ENCODE results near the gene GPSM1.

The GPSM1 gene, protein sequence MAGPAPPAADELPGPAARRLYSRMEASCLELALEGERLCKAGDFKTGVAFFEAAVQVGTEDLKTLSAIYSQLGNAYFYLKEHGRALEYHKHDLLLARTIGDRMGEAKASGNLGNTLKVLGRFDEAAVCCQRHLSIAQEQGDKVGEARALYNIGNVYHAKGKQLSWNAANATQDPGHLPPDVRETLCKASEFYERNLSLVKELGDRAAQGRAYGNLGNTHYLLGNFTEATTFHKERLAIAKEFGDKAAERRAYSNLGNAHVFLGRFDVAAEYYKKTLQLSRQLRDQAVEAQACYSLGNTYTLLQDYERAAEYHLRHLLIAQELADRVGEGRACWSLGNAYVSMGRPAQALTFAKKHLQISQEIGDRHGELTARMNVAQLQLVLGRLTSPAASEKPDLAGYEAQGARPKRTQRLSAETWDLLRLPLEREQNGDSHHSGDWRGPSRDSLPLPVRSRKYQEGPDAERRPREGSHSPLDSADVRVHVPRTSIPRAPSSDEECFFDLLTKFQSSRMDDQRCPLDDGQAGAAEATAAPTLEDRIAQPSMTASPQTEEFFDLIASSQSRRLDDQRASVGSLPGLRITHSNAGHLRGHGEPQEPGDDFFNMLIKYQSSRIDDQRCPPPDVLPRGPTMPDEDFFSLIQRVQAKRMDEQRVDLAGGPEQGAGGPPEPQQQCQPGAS

DNA sequence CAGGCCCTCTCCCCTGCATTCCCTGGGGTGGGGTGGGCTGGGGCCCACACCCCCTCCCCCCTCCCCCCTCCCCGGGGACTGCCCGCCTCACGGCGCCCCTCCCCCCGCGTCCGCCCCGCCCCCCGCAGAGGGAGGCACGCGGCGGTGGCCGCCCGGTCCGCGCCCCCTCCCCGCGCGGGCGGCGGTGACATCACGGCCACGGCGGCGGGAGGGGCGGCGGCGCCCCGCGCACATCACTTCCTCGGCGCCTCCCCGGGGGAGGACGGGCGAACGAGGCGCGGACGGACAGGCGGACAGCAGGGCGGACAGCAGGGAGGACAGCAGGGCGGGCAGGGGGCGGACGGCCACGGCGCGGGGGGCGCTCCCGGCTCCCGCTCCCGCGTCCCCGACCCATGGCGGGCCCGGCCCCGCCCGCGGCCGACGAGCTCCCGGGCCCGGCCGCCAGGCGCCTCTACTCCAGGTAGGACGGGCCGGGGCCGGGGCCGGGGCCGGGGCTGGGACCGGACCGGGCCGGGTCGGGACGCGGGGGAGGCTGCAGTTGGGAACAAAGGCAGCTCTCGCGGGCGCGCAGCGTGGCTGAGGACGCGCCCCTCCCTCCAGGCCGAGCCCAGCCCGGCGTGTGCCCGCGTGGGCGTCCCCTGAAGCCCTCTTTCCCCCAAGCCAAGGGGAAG lies at the start of gene GPSM1:
GPSM1 (plus strand) TSS at position 236 of the 671 bp plus-strand sequence; CDS start at position 393, 157 bp downstream.
- DNase-seq (ENCODE audit: low read depth), result no peak

DNA sequence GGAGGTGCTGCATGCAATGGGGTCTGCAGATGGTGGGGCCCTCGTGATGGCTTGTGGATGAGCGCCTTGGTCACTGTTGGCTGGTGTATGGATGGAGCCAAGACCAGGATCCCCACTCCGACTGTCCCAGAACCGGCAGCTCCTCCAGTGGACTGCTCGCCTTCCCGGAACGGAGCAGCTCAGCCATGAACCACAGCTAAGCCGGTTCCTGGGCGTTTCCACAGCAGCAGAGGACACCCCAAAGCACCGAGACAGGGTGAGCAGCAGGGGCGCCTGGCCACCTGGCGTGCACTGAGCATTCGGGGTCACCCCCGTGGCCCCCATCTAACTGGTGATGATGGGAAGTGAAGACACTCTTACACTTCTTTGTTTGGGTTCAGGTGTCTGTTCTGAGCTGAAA lies 49.6 kb upstream of the GPSM1 start:
- DNase-seq (ENCODE audit: low read depth), result no peak

DNA sequence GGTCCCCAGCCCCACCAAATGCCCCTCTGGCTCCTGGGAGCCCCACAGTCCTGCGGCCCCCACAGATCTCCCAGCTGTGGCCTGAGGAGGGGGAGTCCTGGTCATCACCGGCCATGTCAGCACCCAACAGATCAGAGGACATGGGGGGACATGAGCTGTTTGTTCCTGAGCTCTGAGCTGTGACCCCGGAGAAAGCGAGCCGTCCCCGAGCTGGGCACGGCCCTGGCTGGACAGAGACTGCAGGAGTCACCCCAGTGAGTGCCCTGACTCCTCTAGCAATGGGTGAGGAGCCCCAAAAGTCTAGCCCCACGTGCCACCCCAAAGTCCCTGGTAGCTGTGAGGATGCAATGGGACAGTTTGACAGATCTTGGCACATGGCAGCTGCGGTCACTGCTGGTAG lies 49.1 kb upstream of the GPSM1 start:
- no peak for DNase-seq (ENCODE audit: low read depth)

DNA sequence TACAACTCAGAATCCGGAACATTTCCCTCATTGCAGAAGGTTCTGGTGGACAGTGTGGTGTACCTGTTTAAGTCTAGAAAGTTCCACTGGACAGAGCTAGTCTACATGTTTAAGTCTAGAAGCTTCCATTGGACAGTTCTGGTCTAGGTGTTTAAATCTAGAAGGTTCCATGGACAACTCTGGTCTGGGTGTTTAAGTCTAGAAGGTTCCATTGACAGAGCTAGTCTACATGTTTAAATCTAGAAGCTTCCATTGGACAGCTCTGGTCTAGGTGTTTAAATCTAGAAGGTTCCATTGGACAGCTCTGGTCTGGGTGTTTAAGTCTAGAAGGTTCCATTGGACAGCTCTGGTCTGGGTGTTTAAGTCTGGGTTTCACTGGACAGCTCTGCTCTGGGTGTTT lies 48.4 kb upstream of the GPSM1 start:
- no peak for DNase-seq (ENCODE audit: low read depth)

DNA sequence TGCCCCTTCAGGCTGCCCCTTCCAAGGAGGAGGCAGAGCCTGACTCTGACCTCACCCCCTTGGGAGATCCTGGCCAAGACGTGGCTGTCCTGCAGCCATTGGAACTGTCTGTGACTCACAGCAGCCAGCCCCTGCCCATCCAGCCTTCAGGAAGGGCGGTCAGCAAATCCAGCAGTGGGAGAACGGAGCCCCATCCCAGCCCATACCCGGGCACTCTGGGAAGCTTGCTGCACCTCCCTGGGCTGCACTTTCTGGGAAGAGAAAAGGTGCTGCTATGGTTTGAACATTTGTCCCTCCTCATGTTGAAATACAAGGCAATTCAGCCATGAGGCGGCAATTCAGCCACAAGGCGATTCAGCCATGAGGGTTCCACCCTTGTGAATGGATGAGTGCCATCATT lies 47.9 kb upstream of the GPSM1 start:
- DNase-seq (ENCODE audit: low read depth), result no peak

DNA sequence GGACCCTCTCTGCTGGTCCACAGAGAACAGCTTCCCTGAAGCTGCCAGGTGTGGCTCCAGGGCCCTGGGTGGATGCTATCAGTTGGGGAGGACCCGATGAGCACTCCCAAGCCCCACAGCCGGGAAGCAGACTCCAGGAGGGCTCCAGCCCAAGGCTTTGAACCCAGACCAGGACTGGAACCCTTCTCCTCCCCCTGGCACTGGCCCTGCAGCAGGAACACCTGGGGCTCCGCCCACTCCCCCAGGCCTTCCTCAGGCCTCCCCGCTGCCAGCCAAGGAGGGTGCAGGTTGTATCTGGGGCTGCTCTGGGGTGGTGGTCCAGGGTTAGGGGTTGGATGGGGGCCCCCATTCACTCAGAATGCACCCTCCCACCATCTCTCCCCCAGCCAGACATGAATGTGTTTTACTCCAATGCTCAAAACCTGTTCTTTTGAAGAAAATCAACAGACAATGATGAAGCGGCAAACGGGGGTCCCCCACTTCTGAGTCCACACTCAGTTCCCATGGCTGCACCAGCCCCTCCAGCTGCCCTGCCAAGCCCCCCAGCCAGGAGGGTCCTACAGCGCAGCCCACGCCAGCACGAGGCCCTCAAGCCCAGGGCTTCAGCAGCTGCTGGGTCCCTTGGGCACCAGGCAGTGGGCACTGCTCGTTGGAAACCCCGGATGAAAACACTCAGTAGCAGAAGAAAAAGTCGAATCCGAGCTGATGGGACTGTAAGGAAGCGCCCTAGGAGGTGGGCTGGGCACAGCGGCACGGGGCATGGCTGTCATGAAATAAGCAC lies 46.6 kb upstream of the GPSM1 start:
- DNase-seq (ENCODE audit: low read depth), result no peak

DNA sequence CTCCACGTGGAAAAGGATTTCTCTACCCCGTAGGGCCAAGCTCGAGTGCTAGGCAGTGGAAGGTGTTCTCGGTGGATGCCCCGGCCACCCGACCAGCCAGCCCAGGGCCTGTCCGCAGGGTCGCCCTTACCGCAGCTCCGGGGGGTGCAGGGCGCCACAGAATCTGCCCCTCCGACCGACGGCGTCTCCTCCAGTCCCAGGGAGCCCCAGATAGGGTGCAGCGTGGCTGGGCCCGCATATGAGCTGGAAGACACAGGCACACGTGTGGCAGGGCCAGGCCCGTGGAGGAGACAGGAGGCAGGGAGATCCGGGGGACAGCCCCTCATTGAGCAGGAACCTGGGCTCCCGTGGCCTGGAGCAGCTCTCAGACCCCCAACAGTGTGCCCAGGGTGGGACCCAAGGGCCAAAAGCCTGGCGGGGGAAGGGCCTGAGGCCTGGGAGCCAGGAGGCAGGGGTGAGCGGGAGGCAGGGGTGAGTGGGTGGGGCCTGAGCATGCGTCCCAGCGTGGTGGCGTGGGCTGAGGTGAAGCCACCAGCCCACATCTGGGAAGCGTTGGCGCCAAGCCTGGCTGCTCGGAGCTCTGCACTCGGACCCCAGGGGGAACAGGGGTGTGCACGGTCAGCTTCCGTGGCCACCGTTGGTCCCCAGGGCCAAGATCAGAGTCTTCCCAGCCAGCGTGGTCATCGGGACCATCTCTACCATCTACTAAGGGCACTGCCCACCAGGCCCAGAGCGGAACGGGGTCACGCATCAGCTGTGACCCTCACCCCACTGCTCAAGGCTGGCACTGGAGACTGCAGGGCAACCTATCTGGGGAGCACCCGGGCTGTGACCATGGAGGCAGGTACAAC lies 45.7 kb upstream of the GPSM1 start:
- DNase-seq (ENCODE audit: low read depth), result no peak

DNA sequence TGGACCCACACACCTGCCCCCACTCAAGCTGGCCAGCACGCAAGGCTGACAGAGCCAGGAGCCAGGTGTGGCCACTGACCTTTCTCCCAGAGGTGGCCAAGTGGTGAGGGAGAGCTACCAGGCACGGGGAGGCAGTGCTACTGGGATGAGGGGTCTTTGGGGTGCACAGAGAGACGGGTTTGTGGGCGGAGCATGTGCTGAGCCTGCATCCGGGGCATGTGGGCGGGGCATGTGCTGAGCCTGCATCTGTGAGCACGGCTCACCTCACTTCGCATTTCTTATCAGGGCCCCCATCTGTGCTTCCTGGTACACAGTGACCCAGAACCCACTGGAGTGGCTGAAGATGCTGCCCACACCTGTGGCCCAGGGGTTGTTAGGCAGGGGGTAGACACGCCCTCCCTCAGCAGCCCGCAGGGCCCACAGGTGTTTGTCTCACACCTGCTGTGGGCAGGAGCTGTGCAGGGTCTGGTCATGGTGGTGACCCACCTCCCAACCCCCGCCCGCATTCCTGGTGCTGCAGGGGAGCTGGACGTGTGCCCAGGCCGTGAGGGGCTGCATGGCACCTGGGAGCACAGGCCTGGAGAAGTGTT lies 45.0 kb upstream of the GPSM1 start:
- DNase-seq (ENCODE audit: low read depth), result no peak

DNA sequence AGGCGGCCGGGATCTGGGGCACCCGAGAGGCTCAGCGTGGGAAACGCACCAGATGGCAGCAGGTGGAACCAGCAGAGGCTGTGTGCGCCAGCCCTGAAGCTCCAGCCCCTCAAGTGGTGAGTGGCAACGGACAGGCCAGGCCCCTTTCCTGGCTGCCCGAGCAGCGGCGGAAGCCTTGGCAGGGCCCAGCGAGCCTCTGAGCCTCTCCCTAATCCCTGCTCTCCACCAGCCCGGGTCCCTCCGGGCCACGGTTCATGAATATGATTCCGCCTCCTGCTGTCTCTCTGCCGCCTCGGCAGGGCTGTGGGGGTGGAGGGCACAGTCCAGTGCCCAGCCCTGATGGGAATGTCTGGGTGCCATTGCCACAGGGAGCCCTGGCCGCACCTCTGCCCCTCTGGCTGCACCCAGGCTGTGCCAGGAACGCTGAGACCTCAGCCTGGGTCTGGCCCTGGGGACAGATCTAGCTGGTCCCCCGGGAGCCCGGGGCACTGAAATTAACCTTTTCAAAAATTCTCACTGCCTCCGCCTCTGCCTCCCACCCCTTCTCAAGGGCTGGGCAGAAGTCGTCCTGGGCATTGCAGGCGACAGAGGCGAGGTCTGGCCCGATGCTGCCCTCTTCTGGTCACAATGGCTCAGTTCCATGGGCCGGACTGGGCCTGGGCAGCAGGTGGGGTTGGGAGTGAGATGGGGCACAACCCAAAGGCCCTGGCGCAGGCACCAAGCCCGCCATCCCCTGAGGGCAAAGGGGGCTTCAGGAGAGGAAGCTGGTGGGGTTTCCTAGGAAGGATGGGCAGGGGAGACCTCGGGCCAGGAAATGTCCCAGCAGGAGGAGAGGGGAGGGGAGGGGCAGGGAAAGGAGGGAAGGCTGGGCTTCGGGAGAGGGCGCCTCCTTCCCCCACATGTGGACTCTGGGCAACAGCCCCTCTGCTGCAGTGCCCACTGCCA lies 43.8 kb upstream of the GPSM1 start:
- DNase-seq (ENCODE audit: low read depth), result peak; percentile 56

DNA sequence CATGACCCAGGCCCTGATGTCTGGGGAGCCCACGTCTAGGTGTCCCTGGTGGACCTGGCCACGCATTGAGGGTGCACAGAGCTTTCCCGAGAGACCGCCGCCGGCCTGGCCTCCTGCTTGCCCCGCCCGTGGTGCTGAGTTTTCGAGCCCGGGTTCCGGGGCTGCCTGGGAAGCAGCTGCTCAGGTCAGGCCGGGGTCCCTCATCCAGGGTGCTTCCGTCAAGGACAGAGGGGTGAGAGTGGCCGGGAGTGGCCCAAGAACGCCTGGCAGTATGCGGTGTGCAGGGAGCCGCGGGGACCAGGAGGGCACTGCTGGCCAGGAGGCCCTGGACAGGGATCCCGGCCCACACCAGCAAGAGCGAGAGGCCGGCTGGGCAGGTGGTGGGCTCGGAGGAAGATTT lies 43.0 kb upstream of the GPSM1 start:
- DNase-seq (ENCODE audit: low read depth), result no peak

DNA sequence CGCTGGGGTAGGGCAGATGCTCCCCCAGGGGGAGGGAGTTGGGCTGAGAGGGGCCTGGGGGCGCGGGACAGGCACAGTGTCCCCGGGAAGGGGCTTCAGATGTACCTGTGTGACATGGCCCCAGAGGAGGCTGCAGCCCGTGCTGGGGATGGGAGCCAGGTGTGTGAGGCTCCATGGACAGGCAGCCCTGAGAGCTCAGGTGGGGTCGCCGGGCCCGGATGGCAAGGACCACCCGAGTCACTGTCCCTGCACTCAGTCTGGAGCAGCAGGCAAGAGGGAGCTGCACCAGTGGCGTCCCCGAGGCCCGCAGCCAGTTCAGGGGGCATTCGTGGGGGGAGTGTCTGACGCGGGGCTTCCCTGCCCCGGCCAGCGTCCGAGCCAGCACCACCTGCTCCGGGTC lies 42.4 kb upstream of the GPSM1 start:
- no peak for DNase-seq (ENCODE audit: low read depth)

DNA sequence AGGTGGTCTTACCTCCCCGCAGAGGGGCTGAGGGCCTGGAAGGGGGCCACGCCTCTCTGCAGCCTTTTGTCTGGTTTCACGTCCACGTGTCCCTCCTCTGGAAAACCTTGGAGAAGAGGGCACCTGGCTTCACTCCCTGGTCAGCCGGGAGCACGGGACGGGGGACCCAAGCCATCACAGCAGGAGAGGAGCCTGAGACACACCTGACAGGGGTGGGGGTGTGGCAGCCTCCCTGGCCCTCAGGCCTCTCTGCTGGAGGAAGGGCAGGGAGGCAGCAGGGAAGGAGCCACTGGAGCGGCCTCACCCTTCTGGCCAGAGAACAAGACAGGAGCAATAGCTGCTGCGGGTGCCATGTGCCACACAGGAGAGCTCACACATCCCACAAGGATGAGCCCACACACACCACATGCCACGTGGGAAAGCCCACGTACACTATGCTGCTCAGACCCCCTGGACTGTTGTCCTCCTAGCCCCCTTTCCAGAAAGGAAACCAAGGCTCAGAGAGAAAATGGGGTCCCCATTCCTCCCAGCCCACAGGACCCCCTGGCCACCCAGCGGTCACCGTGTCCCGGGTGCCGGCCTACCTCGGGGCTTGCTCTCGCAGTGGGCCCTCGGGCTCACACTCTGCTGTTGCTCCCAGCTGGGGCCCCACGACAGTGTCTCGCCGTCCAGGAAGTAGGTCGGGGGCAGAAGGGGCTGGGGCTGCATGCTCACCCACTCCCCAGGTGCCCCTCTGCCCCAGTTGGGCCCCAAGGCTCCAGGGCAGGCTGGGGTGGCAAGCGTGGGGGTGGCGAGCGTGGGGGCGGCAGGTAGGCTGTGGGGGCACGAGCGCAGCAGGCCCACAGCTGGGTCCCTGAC lies 41.6 kb upstream of the GPSM1 start:
- no peak for DNase-seq (ENCODE audit: low read depth)

DNA sequence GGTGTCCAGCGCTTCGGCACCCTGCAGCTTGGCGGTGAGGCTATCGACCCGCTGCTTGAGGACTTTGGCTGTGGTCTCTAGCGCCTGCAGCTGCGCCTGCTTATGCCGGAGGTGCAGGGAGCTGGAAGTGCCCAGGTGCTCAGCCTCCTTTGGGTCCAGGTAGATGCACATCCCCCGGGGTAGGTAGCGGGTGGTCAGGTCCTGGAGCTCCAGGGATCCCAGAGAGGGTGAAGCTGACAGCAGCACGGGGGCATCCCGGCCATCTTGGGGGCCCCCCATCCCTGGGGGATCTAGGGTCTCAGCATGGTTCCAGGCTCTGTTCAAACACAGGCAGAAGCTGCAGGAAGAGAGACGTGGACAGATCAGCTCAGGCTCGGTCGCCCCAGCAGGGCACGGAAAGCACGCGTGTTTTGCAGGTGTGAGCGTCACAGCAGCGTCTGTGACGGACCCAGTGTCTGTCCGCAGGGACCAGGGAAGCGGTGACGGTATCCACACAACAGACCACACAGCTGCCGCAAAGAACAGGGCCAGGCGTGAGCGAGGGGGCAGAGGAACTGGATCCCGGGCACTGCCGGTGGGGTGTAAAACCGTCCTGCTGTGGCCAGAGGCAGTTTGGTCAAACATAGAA lies 40.9 kb upstream of the GPSM1 start:
- no peak for DNase-seq (ENCODE audit: low read depth)

DNA sequence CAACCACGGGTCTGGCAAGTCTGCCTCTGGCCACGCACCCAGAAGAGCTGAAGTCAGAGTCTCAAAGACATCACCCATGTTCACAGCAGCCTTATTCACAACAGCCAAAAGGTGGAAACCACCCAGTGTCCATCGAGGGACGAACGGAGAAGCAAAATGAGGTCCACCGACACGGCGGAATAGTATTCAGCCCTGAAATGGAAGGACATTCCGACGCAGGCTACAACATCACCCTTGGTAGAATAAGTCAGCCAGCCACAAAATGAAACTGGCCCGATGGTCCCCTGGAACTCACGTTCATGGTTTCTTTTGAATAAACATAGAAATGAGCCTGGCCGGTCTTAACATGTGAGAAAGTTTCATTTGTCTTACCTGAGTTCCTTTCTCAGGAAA lies 40.4 kb upstream of the GPSM1 start:
- no peak for DNase-seq (ENCODE audit: low read depth)

DNA sequence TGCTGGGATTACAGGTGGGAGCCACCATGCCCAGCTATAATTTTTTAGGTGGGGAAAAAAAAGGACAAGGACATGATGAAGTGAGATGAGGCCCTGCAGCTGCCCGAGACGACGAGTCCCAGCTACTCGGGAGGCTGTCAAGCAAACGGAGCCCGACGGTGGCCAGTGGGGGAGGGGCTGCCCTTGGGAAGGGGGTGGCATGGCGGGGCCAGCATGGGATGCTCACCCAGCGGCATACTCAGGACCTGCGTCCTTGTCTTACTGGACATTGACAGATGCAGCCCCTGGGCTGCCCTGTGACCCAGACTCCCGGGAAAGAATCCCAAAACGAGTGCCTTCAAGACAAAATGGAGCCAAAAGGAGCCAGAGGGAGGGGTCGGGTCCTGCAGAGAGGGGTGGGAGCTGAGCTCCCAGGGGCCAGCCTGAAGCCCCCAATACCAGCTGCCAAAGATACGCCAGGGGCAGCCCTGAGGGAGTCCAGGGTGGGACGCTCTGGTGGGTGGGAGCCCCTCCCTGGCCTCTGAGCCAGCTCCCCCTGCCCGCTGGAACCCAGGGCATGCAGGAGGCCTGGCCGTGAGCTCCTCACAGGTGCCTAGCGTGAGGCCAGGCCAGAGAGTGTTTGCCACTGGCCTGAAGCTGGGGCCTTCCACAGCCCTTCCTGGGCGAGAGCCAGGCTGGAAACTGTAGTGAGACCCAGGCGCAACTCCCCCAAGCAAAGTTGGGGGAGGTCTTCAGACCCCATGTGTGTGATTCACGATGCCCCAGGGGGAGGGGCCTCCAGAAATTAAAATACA lies 39.2 kb upstream of the GPSM1 start:
- DNase-seq (ENCODE audit: low read depth), result no peak

DNA sequence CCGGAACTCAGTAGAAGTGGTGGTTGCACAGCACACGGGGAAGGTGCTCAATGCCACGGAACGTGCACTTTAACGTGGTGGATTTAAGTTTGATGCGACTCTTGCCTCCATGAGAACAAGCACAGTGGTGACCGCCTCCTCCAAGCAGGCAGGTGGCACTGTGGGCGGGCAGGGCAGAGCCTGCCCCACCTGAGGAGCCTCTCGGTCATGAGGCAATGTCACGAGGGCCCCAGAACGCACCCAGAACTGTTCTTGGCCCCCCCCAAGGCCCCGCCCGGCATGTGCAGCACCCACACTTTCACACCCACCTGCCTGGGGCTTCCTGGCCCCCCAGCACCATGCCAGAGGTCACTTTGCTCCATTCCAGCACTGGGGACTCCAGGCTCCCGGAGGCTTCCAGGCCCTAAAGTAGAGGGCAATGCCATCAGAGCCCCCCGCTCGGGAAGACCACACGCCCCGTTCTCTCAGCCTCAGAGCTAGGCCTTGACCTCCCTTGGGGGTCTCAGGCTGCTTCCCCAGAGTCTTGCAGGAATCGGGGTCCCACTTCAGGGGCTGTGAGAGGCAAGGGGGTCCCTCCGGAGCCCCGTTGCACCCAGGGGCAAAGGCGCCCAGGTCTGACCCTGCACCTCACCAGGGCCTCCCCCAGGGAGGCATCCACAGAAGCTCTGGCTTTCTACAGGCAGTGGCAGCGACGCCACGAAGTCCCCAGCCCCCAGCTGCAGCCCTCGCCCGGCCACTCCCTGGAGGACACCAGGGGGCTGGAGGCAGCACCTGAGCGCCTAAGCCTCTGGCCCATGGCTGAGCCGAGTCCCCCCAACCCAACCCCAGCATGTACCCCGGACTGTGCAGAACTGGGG lies 37.5 kb upstream of the GPSM1 start:
- no peak for DNase-seq (ENCODE audit: low read depth)

Data from activated T-cell treated with anti-CD3 and anti-CD28 coated beads for 24 hours (primary cell).